ENCODE results near the gene SH3TC1. TPM values are rescaled to one million over a fixed set of nuclear protein-coding genes. Genes with fewer than 3 reads are reported as not detected.
A peak's percentile ranks its signal among the peaks of the same experiment; 100 is the strongest.

Gene SH3TC1
- total RNA-seq, 4 donors from 2014 or later, result 13.7 to 18.7 (median 15.2) TPM

GRCh38 chr4:8273450-8273849, 74.4 kb downstream of the SH3TC1 start:
- no peaks in the 10 kb centered on the region for H3K36me3 ChIP-seq
- no peaks in the 10 kb centered on the region for H3K9me3 ChIP-seq
- H3K27me3 ChIP-seq, result peaks cover 0 to 12% (median 0%) of the 10 kb centered on the region in 4 donors
- intact Hi-C loops (cut with DNase I), result no loop called here
- WGBS, result 75% methylated on average over 13 of the region's 13 CpGs
- DNase-seq (ENCODE audit: extremely low spot score), result no peak
- peak overlapping the region in 2 of 4 donors; percentile 71 to 72 for H3K4me3 ChIP-seq
- peak overlapping the region; percentile 71 to 81 (median 78) for H3K27ac ChIP-seq (replicated peaks in 1 of 4)
- peaks cover 72 to 98% (median 96%) of the 10 kb centered on the region in 4 donors for H3K4me1 ChIP-seq
- TF ChIP-seq POLR2AphosphoS5 (IDR thresholded peaks at IDR 0.05) (no peak), POLR2A (IDR thresholded peaks at IDR 0.05; ENCODE audit: low read depth) (no peak), CTCF (IDR thresholded peaks at IDR 0.05) (no peak), EP300 (IDR thresholded peaks at IDR 0.05) (no peak)

GRCh38 chr4:8274066-8274652, 75.1 kb downstream of the SH3TC1 start:
- 89% methylated on average over 16 of the region's 21 CpGs for WGBS
- Histone ChIP-seq H3K27me3 (peaks cover 0 to 12% (median 0%) of the 10 kb centered on the region in 4 donors), H3K36me3 (no peaks in the 10 kb centered on the region), H3K4me1 (peaks cover 69 to 100% (median 98%) of the 10 kb centered on the region in 4 donors), H3K4me3 (no peak overlapping the region), H3K9me3 (no peaks in the 10 kb centered on the region), H3K27ac (replicated peaks in 1 of 4) (peak overlapping the region; percentile 71 to 81 (median 78))
- no peak for DNase-seq (ENCODE audit: extremely low spot score)
- TF ChIP-seq POLR2AphosphoS5 (IDR thresholded peaks at IDR 0.05), result no peak
- intact Hi-C loops (cut with DNase I), result loop anchor here (2.0 kb wide), 1 partner anchor 129 kb away; no protein-coding TSS in a partner anchor

GRCh38 chr4:8274765-8275547, 75.9 kb downstream of the SH3TC1 start:
- intact Hi-C loops (cut with DNase I), result loop anchor here (2.0 to 5.0 kb wide), 2 partner anchors 42 to 128 kb away; no protein-coding TSS in a partner anchor
- H3K36me3 ChIP-seq, result no peaks in the 10 kb centered on the region
- H3K4me3 ChIP-seq, result peak overlapping the region in 1 of 4 donors; percentile 27
- H3K9me3 ChIP-seq, result no peaks in the 10 kb centered on the region
- DNase-seq (ENCODE audit: extremely low spot score), result peak; percentile 97
- TF ChIP-seq EP300 (IDR thresholded peaks at IDR 0.05) (no peak), CTCF (IDR thresholded peaks at IDR 0.05) (peak; percentile 45 to 72 (median 61)), POLR2A (IDR thresholded peaks at IDR 0.05; ENCODE audit: low read depth) (no peak), POLR2AphosphoS5 (IDR thresholded peaks at IDR 0.05) (peak; percentile 75 to 86)
- peaks cover 0 to 7% (median 0%) of the 10 kb centered on the region in 4 donors for H3K27me3 ChIP-seq
- 36% methylated on average over 10 of the region's 19 CpGs for WGBS
- H3K27ac ChIP-seq (replicated peaks in 1 of 4), result peak overlapping the region; percentile 72 to 81 (median 78)
- H3K4me1 ChIP-seq, result peaks cover 65 to 100% (median 100%) of the 10 kb centered on the region in 4 donors

- no peak for TF ChIP-seq POLR2AphosphoS5 (IDR thresholded peaks at IDR 0.05)
- no peak for TF ChIP-seq CTCF (IDR thresholded peaks at IDR 0.05)
- TF ChIP-seq EP300 (IDR thresholded peaks at IDR 0.05), result no peak
- TF ChIP-seq POLR2A (IDR thresholded peaks at IDR 0.05; ENCODE audit: low read depth), result no peak
- H3K27me3 ChIP-seq, result peaks cover 0 to under 1% (median 0%) of the 10 kb centered on the region in 4 donors
- intact Hi-C loops (cut with DNase I), result loop anchor here (2.0 to 5.0 kb wide), 2 partner anchors 42 to 127 kb away; no protein-coding TSS in a partner anchor
- DNase-seq (ENCODE audit: extremely low spot score), result no peak
- no peaks in the 10 kb centered on the region for H3K36me3 ChIP-seq
- no peaks in the 10 kb centered on the region for H3K9me3 ChIP-seq
- peak overlapping the region in 1 of 4 donors; percentile 27 for H3K4me3 ChIP-seq
- peak overlapping the region; percentile 72 to 81 (median 78) for H3K27ac ChIP-seq (replicated peaks in 1 of 4)
- 61% methylated on average over 3 of the region's 4 CpGs for WGBS
- H3K4me1 ChIP-seq, result peaks cover 63 to 100% (median 99%) of the 10 kb centered on the region in 4 donors
Measured at GRCh38 chr4:8275548-8275910, 76.4 kb downstream of the SH3TC1 start.

Measured in esophagus muscularis mucosa (tissue), 4 donors.